Naive thymus-derived CD4-positive, alpha-beta T cell (primary cell): ENCODE results near the gene TUBG1. TPM values are rescaled to one million over a fixed set of nuclear protein-coding genes. Genes with fewer than 3 reads are reported as not detected.

Source experiments
- ATAC-seq: fragments of 150-1000 bp; cut with Tn5 transposase; 2 replicates; pipeline ENCODE4 v1.10.0; 2021; ENCODE audit warnings: mild to moderate bottlenecking, moderate library complexity
- CTCF ChIA-PET: fragments of 350-600 bp; sonication (Branson Sonifier 250); formaldehyde crosslinking; loops from one replicate; lab custom pipeline; 2021; ENCODE audit warnings: antibody characterized with exemption; lab: Charles Lee
- POLR2A ChIA-PET: fragments of 350-600 bp; sonication (Branson Sonifier 250); formaldehyde crosslinking; loops from one replicate; lab custom pipeline; 2021; ENCODE audit warnings: antibody characterized with exemption, inconsistent platforms; lab: Charles Lee
- DNase-seq, 9 donors: peaks; one replicate each; pipeline versions ENCODE4 v3.0.0 to v3.0.0-alpha.2; 2020 to 2022; ENCODE audit warnings: mixed read lengths in 1 of 9
- H3K27ac ChIP-seq: one replicate; pipeline ENCODE4 v1.7.0; 2013; ENCODE audit warnings: mild to moderate bottlenecking, low read depth, low read length, moderate library complexity
- H3K27me3 ChIP-seq, 2 donors: one replicate each; pipeline ENCODE4 v1.7.0; 2013; ENCODE audit warnings: low read length in 2 of 2, mild to moderate bottlenecking in 2 of 2, moderate library complexity in 2 of 2; ENCODE audit not compliant: control insufficient read depth in 2 of 2, insufficient read depth in 2 of 2
- H3K36me3 ChIP-seq, 3 experiments: 1 replicate in 2 of 3; 2 replicates in 1 of 3; pipeline ENCODE4 v1.7.0; 2013; ENCODE audit warnings: low read length in 3 of 3, mild to moderate bottlenecking in 3 of 3, moderate library complexity in 1 of 3; ENCODE audit not compliant: insufficient read depth in 3 of 3, control insufficient read depth in 2 of 3
- H3K4me1 ChIP-seq, 2 donors: one replicate each; pipeline ENCODE4 v1.7.0; 2013; ENCODE audit warnings: low read length in 2 of 2, mild to moderate bottlenecking in 2 of 2, moderate library complexity in 1 of 2; ENCODE audit not compliant: control insufficient read depth in 2 of 2, insufficient read depth in 2 of 2
- H3K4me3 ChIP-seq: 2 replicates; pipeline ENCODE4 v1.7.0; 2013; ENCODE audit warnings: mild to moderate bottlenecking, low read length
- H3K9me3 ChIP-seq, 3 experiments: 1 replicate in 2 of 3; 2 replicates in 1 of 3; pipeline ENCODE4 v1.7.0; 2013; ENCODE audit warnings: low read length in 3 of 3; ENCODE audit not compliant: control insufficient read depth in 2 of 3
- H3K27ac Mint-ChIP-seq, 9 donors: one replicate each; pipeline ENCODE4 v1.8.0; 2020 to 2022; ENCODE audit warnings: mixed read lengths in 9 of 9, mild to moderate bottlenecking in 8 of 9, moderate library complexity in 5 of 9, inconsistent platforms in 2 of 9
- H3K27me3 Mint-ChIP-seq, 5 donors: one replicate each; pipeline ENCODE4 v1.8.0; 2021 to 2022; ENCODE audit warnings: mixed read lengths in 5 of 5, mild to moderate bottlenecking in 1 of 5
- H3K36me3 Mint-ChIP-seq, 5 donors: one replicate each; pipeline ENCODE4 v1.8.0; 2020 to 2022; ENCODE audit warnings: mixed read lengths in 5 of 5, mild to moderate bottlenecking in 3 of 5, inconsistent platforms in 1 of 5
- H3K4me1 Mint-ChIP-seq, 7 donors: one replicate each; pipeline ENCODE4 v1.8.0; 2020 to 2022; ENCODE audit warnings: mixed read lengths in 7 of 7, mild to moderate bottlenecking in 3 of 7, inconsistent platforms in 1 of 7
- H3K4me3 Mint-ChIP-seq, 10 donors: one replicate each; pipeline ENCODE4 v1.8.0; 2020 to 2022; ENCODE audit warnings: mild to moderate bottlenecking in 10 of 10, mixed read lengths in 10 of 10, moderate library complexity in 6 of 10, inconsistent platforms in 2 of 10
- H3K9me3 Mint-ChIP-seq, 11 donors: one replicate each; pipeline ENCODE4 v1.8.0; 2020 to 2022; ENCODE audit warnings: mixed read lengths in 11 of 11, mild to moderate bottlenecking in 4 of 11, inconsistent platforms in 1 of 11, moderate library complexity in 1 of 11
- intact Hi-C, 2 donors: fragments of 100-400 bp; cut with micrococcal nuclease; formaldehyde crosslinking; loops; one replicate each; pipeline ENCODE4 v1.15.1; 2023
- polyA plus RNA-seq, 2 donors: library from polyadenylated mRNA; unstranded; fragments of 300-500 nt; fragmentation: Illumina TruSeq; gene quantifications; one replicate each; pipeline ENCODE4 v1.2.3, GENCODE V29; 2021
- total RNA-seq, 6 experiments: library from RNA in 5 of 6; stranded (reverse) in 5 of 6; gene quantifications; 1 replicate in 5 of 6; 2 replicates in 1 of 6; pipeline ENCODE4 v1.2.3 and lab custom pipeline; 2021 to 2026

Gene TUBG1
- total and polyA plus RNA-seq, 7 experiments from 2014 or later: 4.8 to 54.4 (median 12.5) TPM

DNA sequence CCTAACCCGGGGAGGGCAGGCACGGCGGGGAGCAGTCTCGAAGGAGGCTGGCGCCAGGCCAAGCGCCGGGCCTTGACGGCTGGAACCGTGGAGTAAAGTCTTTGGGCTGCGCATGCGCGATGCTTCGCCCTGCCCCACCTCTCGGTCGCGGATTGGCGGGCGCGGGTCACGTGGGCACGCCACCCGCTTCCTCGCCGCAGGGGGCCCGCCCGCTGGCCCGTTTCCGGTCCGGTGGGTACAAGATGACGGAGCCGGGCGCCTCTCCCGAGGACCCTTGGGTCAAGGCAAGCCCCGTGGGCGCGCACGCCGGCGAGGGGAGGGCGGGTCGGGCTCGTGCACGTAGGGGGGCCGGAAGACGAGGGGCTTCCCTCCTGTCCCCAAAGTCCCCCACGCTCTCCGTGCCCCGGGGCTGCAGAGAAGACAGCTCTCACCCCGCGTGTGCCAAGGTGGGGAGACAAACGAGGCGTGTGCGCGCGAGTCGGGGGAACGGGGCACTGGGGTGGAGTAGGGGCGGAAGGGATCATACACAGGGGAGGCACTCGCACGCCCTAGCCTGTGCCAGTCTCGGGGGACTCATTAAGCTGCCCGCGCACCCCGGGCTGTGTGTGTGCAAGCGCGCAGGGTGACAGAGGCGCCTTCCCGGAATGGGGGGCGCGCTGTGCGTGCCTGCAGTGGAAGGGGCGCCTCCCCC, 42.5 kb upstream of the TUBG1 start, which contains the start of gene MLX:
Gene MLX, plus strand, starts transcription at position 218 of the 691 bp plus-strand sequence. Its CDS starts 25 bp downstream, at position 243.
- intact Hi-C loops: loop anchor here (1.0 kb wide), 1 partner anchor 10 kb away; the partner anchor contains the start of gene PSMC3IP (in 2 of the 2)
- no peaks in the 10 kb centered on the region for H3K27me3 Mint-ChIP-seq
- peak within 1 kb of the TSS; percentile 80 to 98 (median 95) for H3K4me3 Mint-ChIP-seq
- H3K4me1 Mint-ChIP-seq: peaks cover 26 to 57% (median 45%) of the 10 kb centered on the region in 7 donors
- DNase-seq (peak; percentile 86 to 96 (median 90)), ATAC-seq (peak; percentile 80)
- Histone ChIP-seq H3K9me3 (no peaks in the 10 kb centered on the region), H3K27me3 (no peaks in the 10 kb centered on the region), H3K27ac (peak within 1 kb of the TSS; percentile 92), H3K4me3 (peak within 1 kb of the TSS; percentile 76), H3K4me1 (peaks cover 26 to 27% of the 10 kb centered on the region in 2 donors), H3K36me3 (peaks cover 20 to 79% (median 30%) of the 10 kb centered on the region in 3 experiments)
- peaks cover 0 to under 1% (median 0%) of the 10 kb centered on the region in 11 donors for H3K9me3 Mint-ChIP-seq
- POLR2A ChIA-PET: interaction anchor here (0.5 to 5.8 kb wide), 14 partner anchors 10 to 551 kb away, joined by 3 to 27 read pairs (median 4); partner anchors contain the start of genes BECN1, HSD17B1, NAGLU and PSMC3IP
- H3K36me3 Mint-ChIP-seq: peaks cover 0 to 27% (median 0%) of the 10 kb centered on the region in 5 donors
- peak within 1 kb of the TSS; percentile 87 to 98 (median 95) for H3K27ac Mint-ChIP-seq
- CTCF ChIA-PET: interaction anchor here (1.2 to 2.3 kb wide), 2 partner anchors 11 to 42 kb away, joined by 3 to 9 read pairs; partner anchors contain the start of genes PSMC3IP, RETREG3 and TUBG1

DNA sequence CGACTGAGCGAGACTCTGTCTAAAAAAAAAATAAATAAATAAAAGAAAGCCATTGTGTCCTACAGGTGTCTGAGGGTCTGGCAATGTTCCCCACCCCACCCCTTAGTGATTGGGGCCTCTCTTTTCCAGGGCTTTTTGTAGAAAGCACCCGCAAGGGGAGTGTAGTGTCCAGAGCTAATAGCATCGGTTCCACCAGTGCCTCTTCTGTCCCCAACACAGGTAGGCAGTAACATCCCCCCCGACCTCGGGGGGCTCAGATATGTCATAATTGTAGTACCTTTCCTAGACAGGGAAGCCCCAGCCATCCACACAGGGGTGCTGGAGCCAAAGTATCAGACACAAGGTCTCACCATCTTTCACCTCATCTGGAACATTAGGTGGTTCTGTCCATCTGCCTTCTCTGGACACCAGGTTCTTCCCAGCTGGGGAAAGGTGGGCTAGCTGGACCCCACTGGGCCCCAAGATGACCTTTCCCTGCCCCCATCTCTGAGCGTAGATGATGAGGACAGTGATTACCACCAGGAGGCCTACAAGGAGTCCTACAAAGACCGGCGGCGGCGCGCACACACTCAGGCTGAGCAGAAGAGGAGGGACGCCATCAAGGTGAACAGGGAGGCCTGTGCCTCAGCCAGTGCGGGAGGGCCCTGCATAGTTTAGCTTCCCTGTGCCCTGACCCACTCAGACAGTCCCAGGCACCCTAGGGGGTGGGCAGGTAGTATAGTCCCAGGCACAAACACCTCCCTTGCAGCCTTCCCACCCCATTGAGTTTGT, 41.0 kb upstream of the TUBG1 start:
- Histone ChIP-seq H3K4me3 (no peak overlapping the region), H3K9me3 (no peaks in the 10 kb centered on the region), H3K27me3 (no peaks in the 10 kb centered on the region), H3K36me3 (peaks cover 23 to 85% (median 36%) of the 10 kb centered on the region in 3 experiments), H3K27ac (peak overlapping the region; percentile 31), H3K4me1 (peaks cover 13 to 17% of the 10 kb centered on the region in 2 donors)
- no peaks in the 10 kb centered on the region for H3K27me3 Mint-ChIP-seq
- H3K4me1 Mint-ChIP-seq: peaks cover 20 to 47% (median 38%) of the 10 kb centered on the region in 7 donors
- peak overlapping the region; percentile 27 to 98 (median 94) for H3K4me3 Mint-ChIP-seq
- DNase-seq: no peak
- intact Hi-C loops: no loop called here
- no peaks in the 10 kb centered on the region for H3K9me3 Mint-ChIP-seq
- H3K36me3 Mint-ChIP-seq: peaks cover 5 to 40% (median 9%) of the 10 kb centered on the region in 5 donors
- ATAC-seq: no peak
- ChIA-PET CTCF (interaction anchor here (0.7 to 2.3 kb wide), 3 partner anchors 9 to 256 kb away, joined by 3 to 9 read pairs (median 3); partner anchors contain the start of gene PSMC3IP), POLR2A (interaction anchor here (0.6 to 5.8 kb wide), 13 partner anchors 9 to 552 kb away, joined by 3 to 27 read pairs (median 4); partner anchors contain the start of genes DNAJC7, HSD17B1, NAGLU and PSMC3IP)
- peak overlapping the region in 6 of 9 donors; percentile 9 to 96 (median 84) for H3K27ac Mint-ChIP-seq

GRCh38 chr17:42571435-42572225, 37.9 kb upstream of the TUBG1 start:
- H3K9me3 ChIP-seq: no peaks in the 10 kb centered on the region
- DNase-seq: no peak
- ChIA-PET POLR2A (interaction anchor here (1.6 kb wide), 1 partner anchor 10 kb away, joined by 4 read pairs; the partner anchor contains the start of gene COASY), CTCF (interaction anchor here (1.0 kb wide), 1 partner anchor 23 kb away, joined by 3 read pairs; no protein-coding TSS in a partner anchor)
- no peak overlapping the region for H3K27ac Mint-ChIP-seq
- H3K27me3 Mint-ChIP-seq: no peaks in the 10 kb centered on the region
- H3K27ac ChIP-seq: no peak overlapping the region
- H3K27me3 ChIP-seq: no peaks in the 10 kb centered on the region
- no peak overlapping the region for H3K4me3 ChIP-seq
- H3K4me1 ChIP-seq: peaks cover 7 to 10% of the 10 kb centered on the region in 2 donors
- no peak for ATAC-seq
- peaks cover 21 to 75% (median 23%) of the 10 kb centered on the region in 3 experiments for H3K36me3 ChIP-seq
- no peak overlapping the region for H3K4me3 Mint-ChIP-seq
- H3K36me3 Mint-ChIP-seq: peaks cover 7 to 45% (median 13%) of the 10 kb centered on the region in 5 donors
- no peaks in the 10 kb centered on the region for H3K9me3 Mint-ChIP-seq
- intact Hi-C loops: no loop called here
- peaks cover 13 to 49% (median 32%) of the 10 kb centered on the region in 7 donors for H3K4me1 Mint-ChIP-seq

DNA sequence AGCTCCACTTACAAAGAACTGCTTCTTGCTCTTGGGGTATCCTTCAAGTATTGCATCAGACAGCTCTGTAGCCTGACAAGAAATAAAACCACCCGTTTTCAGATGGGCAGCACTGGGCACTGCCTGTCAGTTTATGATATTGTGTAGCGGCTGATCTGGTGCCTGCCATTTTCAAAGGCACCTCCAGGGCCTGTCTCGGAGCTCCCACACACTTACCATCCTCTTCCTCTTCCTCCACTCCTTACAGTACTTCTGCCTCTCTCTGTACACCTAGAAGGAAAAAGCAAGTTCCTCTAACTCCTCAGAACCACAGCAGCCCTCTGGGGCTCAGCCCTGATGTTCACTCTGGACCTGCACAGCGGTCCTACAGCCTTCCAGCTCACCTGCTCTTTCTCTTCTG, 36.4 kb upstream of the TUBG1 start:
- Mint-ChIP-seq H3K4me1 (peaks cover 19 to 56% (median 40%) of the 10 kb centered on the region in 7 donors), H3K36me3 (peaks cover 7 to 42% (median 13%) of the 10 kb centered on the region in 5 donors), H3K27me3 (no peaks in the 10 kb centered on the region), H3K4me3 (peak overlapping the region in 3 of 10 donors; percentile 11 to 39 (median 17)), H3K9me3 (no peaks in the 10 kb centered on the region), H3K27ac (peak overlapping the region in 2 of 9 donors; percentile 26 to 86)
- intact Hi-C loops: no loop called here
- Histone ChIP-seq H3K4me1 (peaks cover 6 to 9% of the 10 kb centered on the region in 2 donors), H3K36me3 (peaks cover 21 to 70% (median 23%) of the 10 kb centered on the region in 3 experiments), H3K27ac (no peak overlapping the region), H3K4me3 (no peak overlapping the region), H3K9me3 (no peaks in the 10 kb centered on the region), H3K27me3 (no peaks in the 10 kb centered on the region)
- CTCF ChIA-PET: interaction anchor here (0.6 to 1.6 kb wide), 2 partner anchors 9 to 96 kb away, joined by 3 read pairs; no protein-coding TSS in a partner anchor
- POLR2A ChIA-PET: interaction anchor here (1.6 kb wide), 1 partner anchor 11 kb away, joined by 4 read pairs; the partner anchor contains the start of gene COASY
- ATAC-seq (no peak), DNase-seq (no peak)

- intact Hi-C loops: no loop called here
- H3K9me3 Mint-ChIP-seq: no peaks in the 10 kb centered on the region
- no peaks in the 10 kb centered on the region for H3K27me3 Mint-ChIP-seq
- Histone ChIP-seq H3K27ac (no peak overlapping the region), H3K9me3 (no peaks in the 10 kb centered on the region), H3K36me3 (peaks cover 21 to 60% (median 23%) of the 10 kb centered on the region in 3 experiments), H3K4me3 (no peak overlapping the region), H3K27me3 (no peaks in the 10 kb centered on the region), H3K4me1 (peaks cover 9 to 12% of the 10 kb centered on the region in 2 donors)
- H3K36me3 Mint-ChIP-seq: peaks cover 7 to 37% (median 13%) of the 10 kb centered on the region in 5 donors
- DNase-seq: no peak
- H3K4me3 Mint-ChIP-seq: no peak overlapping the region
- ChIA-PET POLR2A (interaction anchor here (0.6 to 1.9 kb wide), 2 partner anchors 9 to 106 kb away, joined by 3 to 4 read pairs; no protein-coding TSS in a partner anchor), CTCF (interaction anchor here (0.6 kb wide), 1 partner anchor 558 kb away, joined by 4 read pairs; no protein-coding TSS in a partner anchor)
- no peak overlapping the region for H3K27ac Mint-ChIP-seq
- ATAC-seq: no peak
- H3K4me1 Mint-ChIP-seq: peaks cover 16 to 60% (median 35%) of the 10 kb centered on the region in 7 donors
These were observed 35.0 kb upstream of the TUBG1 start for GRCh38 chr17:42574463-42574862.
